Measurements from ENCODE around the gene RPS2.

Gene RPS2

GRCh38 chr16:1917665-1918350, 46.8 kb downstream of the RPS2 start:
- CTCF ChIA-PET, result no interaction called here
- TF ChIP-seq CTCF (IDR thresholded peaks at IDR 0.05; ENCODE audit: control extremely low read depth, extremely low read depth, low read depth, missing control alignments), result no peak
- POLR2A ChIA-PET, result no interaction called here
- no peak for DNase-seq (ENCODE audit: extremely low spot score)

DNA sequence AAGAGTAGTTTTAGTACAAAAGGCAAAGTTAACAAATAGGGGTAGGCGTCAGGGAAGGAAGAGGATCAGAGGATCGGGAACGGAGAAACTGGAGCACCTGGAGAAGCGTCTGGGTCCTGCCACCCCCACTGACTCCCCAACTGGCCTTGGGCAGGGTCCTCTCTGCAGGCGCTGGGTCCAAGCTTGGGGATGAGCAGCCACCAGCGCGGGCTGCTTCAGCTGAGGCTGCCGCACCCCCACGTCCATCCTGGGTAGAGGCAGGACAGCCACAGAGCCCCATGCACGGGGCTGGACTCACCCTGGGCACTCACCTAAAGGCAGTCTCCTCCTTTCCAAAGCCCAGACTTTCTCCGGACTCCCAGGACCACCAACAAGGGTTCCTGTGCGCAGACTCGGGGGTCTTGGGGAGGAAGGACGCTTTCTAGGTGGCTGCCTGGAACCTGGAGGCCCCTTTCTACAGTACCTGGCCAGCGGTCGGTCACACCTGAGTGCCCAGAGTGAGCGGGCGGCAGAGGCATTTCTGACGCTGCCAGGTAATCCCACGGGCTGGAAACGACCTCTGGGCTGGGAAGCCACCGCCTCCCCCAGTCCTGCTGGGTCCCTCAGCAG, 47.5 kb downstream of the RPS2 start:
- ChIA-PET CTCF (interaction anchor here (1.1 to 1.6 kb wide), 2 partner anchors 11 to 24 kb away, joined by 3 to 5 read pairs; no protein-coding TSS in a partner anchor), POLR2A (no interaction called here)
- no peak for DNase-seq (ENCODE audit: extremely low spot score)
- TF ChIP-seq CTCF (IDR thresholded peaks at IDR 0.05; ENCODE audit: control extremely low read depth, extremely low read depth, low read depth, missing control alignments), result no peak

- ChIA-PET CTCF (interaction anchor here (1.1 to 1.6 kb wide), 2 partner anchors 11 to 24 kb away, joined by 3 to 5 read pairs; no protein-coding TSS in a partner anchor), POLR2A (no interaction called here)
Observed at GRCh38 chr16:1916640-1916990, 48.0 kb downstream of the RPS2 start.

GRCh38 chr16:1915732-1916639, 48.6 kb downstream of the RPS2 start:
- POLR2A ChIA-PET, result no interaction called here
- no peak for DNase-seq (ENCODE audit: extremely low spot score)
- TF ChIP-seq CTCF (IDR thresholded peaks at IDR 0.05; ENCODE audit: control extremely low read depth, extremely low read depth, low read depth, missing control alignments), result no peak
- CTCF ChIA-PET, result interaction anchor here (1.0 to 1.6 kb wide), 3 partner anchors 12 to 53 kb away, joined by 3 to 5 read pairs (median 3); no protein-coding TSS in a partner anchor

More at GRCh38 chr16:1916640-1916990, 48.0 kb downstream of the RPS2 start:
- DNase-seq (ENCODE audit: extremely low spot score), result no peak
- TF ChIP-seq CTCF (IDR thresholded peaks at IDR 0.05; ENCODE audit: control extremely low read depth, extremely low read depth, low read depth, missing control alignments), result no peak

DNA sequence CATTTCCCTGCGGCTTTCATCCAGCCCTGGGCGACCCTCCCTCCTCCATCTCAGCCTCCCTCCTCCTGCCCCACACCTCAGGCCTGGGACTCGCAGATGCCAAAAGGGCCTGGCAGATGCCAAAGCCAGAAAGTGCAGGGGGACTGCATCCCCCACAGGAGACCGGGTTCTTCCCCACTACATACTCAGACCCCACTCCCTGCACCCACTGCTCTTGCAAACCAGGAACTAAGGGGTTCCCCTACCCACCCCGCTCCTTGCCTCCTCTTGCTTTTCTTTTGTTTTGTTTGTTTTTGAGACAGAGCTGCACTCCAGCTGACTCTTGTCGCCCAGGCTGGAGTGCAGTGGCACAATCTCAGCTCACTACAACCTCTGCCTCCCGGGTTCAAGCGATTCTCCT, 49.6 kb downstream of the RPS2 start:
- TF ChIP-seq CTCF (IDR thresholded peaks at IDR 0.05; ENCODE audit: control extremely low read depth, extremely low read depth, low read depth, missing control alignments), result no peak
- ChIA-PET POLR2A (no interaction called here), CTCF (interaction anchor here (1.0 to 1.4 kb wide), 2 partner anchors 9 to 52 kb away, joined by 3 read pairs; no protein-coding TSS in a partner anchor)
- no peak for DNase-seq (ENCODE audit: extremely low spot score)

- TF ChIP-seq CTCF (IDR thresholded peaks at IDR 0.05; ENCODE audit: control extremely low read depth, extremely low read depth, low read depth, missing control alignments), result no peak
- ChIA-PET CTCF (interaction anchor here (1.4 kb wide), 1 partner anchor 10 kb away, joined by 3 read pairs; no protein-coding TSS in a partner anchor), POLR2A (no interaction called here)
- DNase-seq (ENCODE audit: extremely low spot score), result no peak
Observed at GRCh38 chr16:1914084-1914608, 50.5 kb downstream of the RPS2 start.

All from GM10248 (cell line).